Left lung (tissue), 10 donors: ENCODE measurements around the gene SHFL. TPM values are rescaled to one million over a fixed set of nuclear protein-coding genes. Genes with fewer than 3 reads are reported as not detected.

Source experiments
- ATAC-seq: fragments of 200-7000 bp; cut with Tn5 transposase; one replicate; pipeline ENCODE4 v1.9.1; 2020; ENCODE audit warnings: moderate library complexity
- DNase-seq, 4 donors: peaks; one replicate each; pipeline ENCODE4 v3.0.0-alpha.2; 2013 to 2020
- H3K27ac ChIP-seq, 2 donors: fragments of 200-600 bp; sonication (generic) in 1 of 2; one replicate each; pipeline versions ENCODE4 v1.5.0 to v1.8.0; 2020 to 2021
- H3K27me3 ChIP-seq, 2 donors: fragments of 200-600 bp; sonication (generic) in 1 of 2; one replicate each; pipeline versions ENCODE4 v1.5.0 to v1.8.0; 2020 to 2021
- H3K36me3 ChIP-seq, 2 donors: fragments of 200-600 bp; sonication (generic) in 1 of 2; one replicate each; pipeline versions ENCODE4 v1.5.0 to v1.8.0; 2020 to 2021
- H3K4me1 ChIP-seq, 2 donors: fragments of 200-600 bp; one replicate each; pipeline ENCODE4 v1.8.0; 2021
- H3K4me3 ChIP-seq, 2 donors: fragments of 200-600 bp; sonication (generic) in 1 of 2; one replicate each; pipeline versions ENCODE4 v1.5.0 to v1.8.0; 2020 to 2021; ENCODE audit warnings: mild to moderate bottlenecking in 1 of 2
- H3K9me3 ChIP-seq, 2 donors: fragments of 200-600 bp; sonication (generic) in 1 of 2; one replicate each; pipeline versions ENCODE4 v1.5.0 to v1.8.0; 2020 to 2021
- CTCF ChIP-seq, 2 donors: fragments of 200-600 bp; sonication (generic) in 1 of 2; IDR thresholded peaks; one replicate each; pipeline versions ENCODE4 v1.5.0 to v1.8.0; 2021; ENCODE audit warnings: antibody characterized with exemption in 2 of 2
- intact Hi-C, 2 donors: fragments of 100-400 bp; cut with DNase I; formaldehyde crosslinking; loops; one replicate each; pipeline versions ENCODE4 v1.11.2 to v1.14.2; 2022
- polyA plus RNA-seq, 6 donors: library from polyadenylated mRNA; unstranded; fragments of 120-200 nt; gene quantifications; one replicate each; pipeline ENCODE4 v1.2.1, GENCODE V29; 2013; ENCODE audit not compliant: insufficient read length in 6 of 6
- total RNA-seq, 2 donors: library from RNA; stranded (reverse); fragmentation: NEBNext Ultra II Directional; extraction: Animal tissue kit (Norgen Biotek cat#: 25700); gene quantifications; one replicate each; pipeline ENCODE4 v1.2.1, GENCODE V29; 2021
- donor health status: DM: no; HTN: yes; CAD: no.
- donor health status: DM: no; HTN: no; CAD: no.

The SHFL gene
- total and polyA plus RNA-seq, 8 donors = 28.8 to 41.6 (median 35.8) TPM

DNA sequence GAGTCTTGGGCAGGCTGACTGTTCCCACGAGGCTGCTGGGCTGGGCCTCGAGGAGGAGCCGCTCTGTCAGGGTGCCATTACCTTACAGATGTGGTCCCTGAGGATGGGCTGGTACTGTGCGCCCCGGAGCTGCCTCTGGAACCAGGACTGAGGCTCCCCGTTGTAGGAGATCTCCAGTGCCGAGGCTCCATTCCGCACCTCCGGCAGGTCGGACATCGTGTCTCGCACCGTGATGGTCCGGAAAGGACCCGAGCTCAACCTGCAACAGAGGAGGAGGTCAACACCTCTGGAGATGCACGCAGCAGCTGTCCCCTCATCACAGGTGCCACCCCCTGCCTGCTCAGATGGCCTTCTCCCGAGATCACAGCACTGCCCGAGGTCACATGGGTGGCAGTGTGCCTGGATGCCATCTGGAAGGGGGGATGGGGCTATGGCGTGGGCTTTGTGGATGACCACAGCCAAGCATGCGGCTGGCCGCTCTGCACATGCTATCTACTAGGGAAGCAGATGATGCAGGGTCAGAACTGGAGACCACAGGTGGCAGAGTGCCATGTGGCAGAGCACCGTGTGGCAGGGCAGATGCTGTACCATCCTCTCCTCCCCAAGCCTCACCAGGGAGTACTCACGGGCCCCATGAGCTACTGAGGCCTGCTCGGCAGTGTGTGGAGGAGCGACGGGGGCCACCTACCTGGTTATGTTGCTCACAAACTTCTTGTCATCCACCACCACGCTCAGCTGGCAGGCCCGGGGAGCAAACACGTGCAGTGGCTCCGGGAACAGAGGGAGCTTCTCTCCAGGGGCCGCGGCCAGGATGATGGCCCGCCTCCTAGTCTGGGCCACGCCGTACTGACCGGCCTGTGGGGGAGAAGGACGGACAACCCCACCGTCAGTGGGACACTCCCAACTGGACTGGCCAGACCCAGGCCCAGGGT, 51.9 kb downstream of the SHFL start:
- Histone ChIP-seq H3K4me3 (no peak overlapping the region), H3K27me3 (no peaks in the 10 kb centered on the region), H3K9me3 (no peaks in the 10 kb centered on the region), H3K4me1 (peaks cover 0 to 5% of the 10 kb centered on the region in 2 donors), H3K36me3 (peaks cover 0 to 100% of the 10 kb centered on the region in 2 donors), H3K27ac (no peak overlapping the region)
- DNase-seq (no peak), ATAC-seq (no peak)
- intact Hi-C loops = no loop called here
- no peak for TF ChIP-seq CTCF (IDR thresholded peaks at IDR 0.05)

- intact Hi-C loops = no loop called here
- Histone ChIP-seq H3K9me3 (no peaks in the 10 kb centered on the region), H3K36me3 (peaks cover 0 to 100% of the 10 kb centered on the region in 2 donors), H3K27ac (no peak overlapping the region), H3K4me3 (no peak overlapping the region), H3K27me3 (no peaks in the 10 kb centered on the region), H3K4me1 (peaks cover 0 to 5% of the 10 kb centered on the region in 2 donors)
- TF ChIP-seq CTCF (IDR thresholded peaks at IDR 0.05) = no peak
- ATAC-seq (no peak), DNase-seq (no peak)
Observed at GRCh38 chr19:10138879-10139795, 53.0 kb downstream of the SHFL start.

DNA sequence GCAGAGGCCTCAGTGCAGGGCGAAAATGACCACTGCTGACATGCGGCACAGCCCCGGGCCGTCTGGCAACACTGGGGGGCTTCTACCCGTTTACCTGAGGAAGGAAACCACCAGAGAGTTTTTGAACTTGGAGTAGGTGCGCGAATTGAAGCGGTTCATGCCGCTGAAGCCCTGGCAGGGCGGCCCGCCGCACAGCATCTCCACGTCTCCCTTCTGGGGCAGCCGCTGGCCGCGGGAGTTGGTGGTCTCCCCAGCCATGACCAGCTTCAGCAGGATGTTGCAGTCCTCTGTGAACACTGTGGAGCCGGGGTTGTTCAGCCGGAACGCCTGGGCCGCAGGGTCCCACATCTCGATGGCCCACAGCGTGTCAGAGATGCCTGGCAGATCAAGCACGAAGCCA, 53.8 kb downstream of the SHFL start:
- intact Hi-C loops = no loop called here
- Histone ChIP-seq H3K9me3 (no peaks in the 10 kb centered on the region), H3K27me3 (no peaks in the 10 kb centered on the region), H3K36me3 (peaks cover 0 to 100% of the 10 kb centered on the region in 2 donors), H3K4me1 (peaks cover 0 to 5% of the 10 kb centered on the region in 2 donors), H3K27ac (no peak overlapping the region), H3K4me3 (no peak overlapping the region)
- ATAC-seq (no peak), DNase-seq (no peak)
- TF ChIP-seq CTCF (IDR thresholded peaks at IDR 0.05) = no peak

DNA sequence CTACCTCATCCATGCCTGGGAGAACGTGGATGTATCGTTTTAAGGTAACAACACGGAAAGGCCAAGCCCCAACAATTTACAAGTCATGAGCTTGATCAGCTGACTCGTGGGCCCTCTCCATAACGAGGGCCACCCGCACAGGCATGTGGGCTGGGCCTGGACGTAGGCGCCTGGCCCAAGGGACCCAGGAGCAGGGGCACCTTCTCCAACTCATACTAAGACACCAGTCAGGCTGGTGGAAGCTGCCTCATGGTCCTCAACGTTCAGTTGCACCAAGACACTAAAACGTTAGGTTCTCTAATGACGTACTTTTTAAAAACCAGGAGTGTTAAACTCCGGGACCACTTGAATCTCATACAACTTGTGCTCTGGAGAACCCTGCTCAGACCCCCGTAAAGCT, 55.4 kb downstream of the SHFL start:
- H3K9me3 ChIP-seq = no peaks in the 10 kb centered on the region
- peaks cover 0 to 100% of the 10 kb centered on the region in 2 donors for H3K36me3 ChIP-seq
- no peaks in the 10 kb centered on the region for H3K27me3 ChIP-seq
- DNase-seq = no peak
- intact Hi-C loops = no loop called here
- no peak overlapping the region for H3K27ac ChIP-seq
- TF ChIP-seq CTCF (IDR thresholded peaks at IDR 0.05) = no peak
- H3K4me3 ChIP-seq = no peak overlapping the region
- no peak for ATAC-seq
- peaks cover 0 to 5% of the 10 kb centered on the region in 2 donors for H3K4me1 ChIP-seq

- ATAC-seq (no peak), DNase-seq (no peak)
- H3K4me3 ChIP-seq = no peak overlapping the region
- intact Hi-C loops = no loop called here
- TF ChIP-seq CTCF (IDR thresholded peaks at IDR 0.05) = no peak
- peak overlapping the region; percentile 23 to 68 for H3K27ac ChIP-seq
- H3K27me3 ChIP-seq = no peaks in the 10 kb centered on the region
- H3K36me3 ChIP-seq = peaks cover 0 to 100% of the 10 kb centered on the region in 2 donors
- H3K4me1 ChIP-seq = peaks cover 0 to 5% of the 10 kb centered on the region in 2 donors
- no peaks in the 10 kb centered on the region for H3K9me3 ChIP-seq
Observed at GRCh38 chr19:10141973-10142372, 55.9 kb downstream of the SHFL start.
